HUDEP-2 (cell line): ENCODE measurements around the gene CRTAC1.
A peak's percentile ranks its signal among the peaks of the same experiment; 100 is the strongest.

Experiments
- DNase-seq, 76 experiments: peaks; one replicate each; lab custom pipeline; 2025; ENCODE audit not compliant: unreplicated experiment in 76 of 76; lab: John Stamatoyannopoulos, UW

The CRTAC1 gene

DNA sequence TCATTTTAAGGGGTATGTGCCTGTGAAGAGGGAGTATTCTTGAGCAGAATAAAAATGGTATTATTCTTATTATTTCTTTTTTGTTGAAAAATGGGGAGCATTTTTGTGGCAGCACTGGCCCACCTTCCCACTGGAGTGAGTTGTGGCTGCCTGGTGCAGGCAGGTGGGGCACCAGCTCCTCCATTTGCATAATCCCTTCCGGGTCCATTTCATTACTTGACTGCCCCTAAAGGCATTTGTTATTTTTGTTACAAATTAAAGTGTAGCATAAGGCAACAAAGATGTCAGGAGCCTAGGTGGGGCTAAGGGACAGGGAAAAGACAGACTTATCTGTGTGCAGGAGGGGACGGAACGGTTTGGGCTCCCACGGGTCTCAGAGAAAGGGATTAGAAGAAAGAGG lies 154.0 kb downstream of the CRTAC1 start:
- DNase-seq, result no peak

- DNase-seq, result no peak
These were observed 155.0 kb downstream of the CRTAC1 start for GRCh38 chr10:97875391-97875790.

- DNase-seq, result no peak
These were observed 156.1 kb downstream of the CRTAC1 start for GRCh38 chr10:97874332-97874731.

DNA sequence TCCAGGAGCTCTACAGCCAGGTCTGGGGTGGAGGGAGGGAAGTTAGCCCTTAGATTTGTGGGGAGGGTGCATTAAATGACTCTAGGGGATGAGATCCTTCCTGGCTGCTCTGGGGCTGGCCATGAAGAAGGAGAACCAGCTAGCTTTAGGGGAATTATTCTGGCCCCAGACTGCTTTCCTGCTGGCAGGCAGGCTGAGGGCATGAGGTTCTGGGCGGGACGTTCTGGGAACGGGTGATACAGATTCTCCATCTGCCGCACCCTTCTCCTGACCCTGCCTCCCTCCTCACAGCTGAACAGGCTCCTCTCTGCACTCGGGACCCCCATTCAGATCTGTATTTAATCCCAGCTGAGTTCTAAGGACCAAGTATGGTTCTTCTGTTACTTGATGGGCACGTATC lies 156.9 kb downstream of the CRTAC1 start:
- no peak for DNase-seq

DNA sequence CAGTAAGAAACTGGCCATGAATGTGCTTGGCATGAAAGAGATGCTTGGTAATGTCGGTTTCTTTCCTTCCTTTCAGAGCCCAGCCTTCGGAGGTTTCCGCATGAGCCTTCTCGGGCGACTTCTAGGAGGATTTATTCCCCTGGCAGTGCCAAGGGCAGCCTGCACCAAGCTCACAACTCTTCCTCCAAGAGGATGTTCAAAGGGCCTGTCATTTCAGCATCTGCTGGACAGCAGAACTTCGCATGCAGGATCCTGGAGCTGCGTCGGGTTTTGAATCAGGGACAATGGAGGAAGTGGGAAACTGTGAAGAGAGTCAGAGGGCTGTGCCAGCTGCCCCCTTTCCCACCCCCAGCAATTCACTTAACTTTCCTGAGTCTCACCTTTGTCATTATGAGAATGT lies 159.4 kb downstream of the CRTAC1 start:
- DNase-seq, result no peak

DNA sequence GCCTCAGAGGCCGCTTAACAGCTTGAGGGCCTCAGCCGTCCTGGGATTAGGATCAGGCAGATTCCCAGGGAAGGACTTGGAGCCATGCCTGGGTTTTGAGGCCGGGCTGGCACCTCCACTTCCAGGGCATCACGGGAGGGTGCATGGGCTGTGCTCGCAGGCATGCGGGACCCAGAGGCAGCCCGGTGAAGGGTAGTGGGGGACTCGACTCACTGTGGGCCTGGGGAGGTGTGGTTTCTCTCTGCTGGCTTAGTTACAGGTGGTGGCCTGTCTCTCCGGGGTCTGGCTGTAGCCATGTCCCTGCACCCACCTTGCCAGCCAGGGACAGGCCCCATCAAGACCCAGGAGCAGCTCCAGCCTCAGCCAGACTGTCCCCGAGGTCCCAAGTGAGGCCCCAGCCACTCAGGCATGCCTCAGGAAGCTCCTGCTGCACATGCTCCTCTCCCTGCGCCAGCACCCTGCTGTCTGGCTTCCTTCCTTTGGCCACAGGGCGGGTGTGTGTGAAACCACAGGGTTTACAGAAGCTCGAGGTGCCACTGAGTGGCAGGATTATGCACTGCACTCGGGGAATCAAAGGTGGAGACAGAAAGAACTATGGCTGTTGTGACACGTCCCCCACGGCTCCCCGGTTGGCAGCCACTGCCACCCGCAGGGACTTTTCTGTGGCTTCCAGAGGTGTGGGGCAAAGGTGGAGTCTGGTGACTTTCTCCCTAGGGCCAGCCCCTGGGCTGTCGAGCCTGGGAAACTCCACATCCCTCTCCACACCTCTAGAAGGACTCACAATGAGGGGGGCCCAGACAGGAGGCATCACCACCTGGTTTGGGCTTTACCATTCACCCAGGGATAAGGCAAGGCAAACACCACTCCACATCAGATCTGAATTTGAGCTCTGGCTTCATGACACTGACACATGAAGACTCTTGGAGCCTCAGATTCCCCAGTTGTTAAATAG lies 161.1 kb downstream of the CRTAC1 start:
- DNase-seq, result peak in 74 of 76 experiments; percentile 9 to 88 (median 64)

DNA sequence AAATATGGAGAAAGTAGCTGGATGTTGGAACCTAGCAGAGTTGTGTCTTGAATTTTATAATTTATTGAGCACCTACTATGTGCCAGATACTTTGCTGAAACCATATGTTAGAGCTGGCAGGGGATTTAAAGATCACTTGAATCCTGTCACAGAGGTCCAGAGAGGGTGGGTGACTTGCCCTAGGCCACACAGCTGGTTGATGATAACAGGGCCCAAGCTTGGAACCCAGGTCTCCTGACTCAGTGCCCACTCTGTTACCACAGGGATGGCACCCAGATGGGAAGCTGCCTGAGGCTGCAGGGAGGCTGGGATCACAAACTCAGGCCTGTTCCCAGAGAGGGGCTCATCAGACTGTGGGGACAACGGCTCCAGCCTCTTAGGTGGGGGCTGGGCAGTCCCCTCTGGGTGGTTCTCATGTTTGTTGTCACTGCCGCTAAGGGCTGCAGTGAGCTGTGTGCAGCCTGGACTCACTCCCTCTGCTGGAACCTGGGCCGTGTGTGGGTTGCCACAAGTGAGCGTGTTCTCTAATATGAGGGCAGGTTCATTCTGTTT lies 162.2 kb downstream of the CRTAC1 start:
- DNase-seq, result no peak

DNA sequence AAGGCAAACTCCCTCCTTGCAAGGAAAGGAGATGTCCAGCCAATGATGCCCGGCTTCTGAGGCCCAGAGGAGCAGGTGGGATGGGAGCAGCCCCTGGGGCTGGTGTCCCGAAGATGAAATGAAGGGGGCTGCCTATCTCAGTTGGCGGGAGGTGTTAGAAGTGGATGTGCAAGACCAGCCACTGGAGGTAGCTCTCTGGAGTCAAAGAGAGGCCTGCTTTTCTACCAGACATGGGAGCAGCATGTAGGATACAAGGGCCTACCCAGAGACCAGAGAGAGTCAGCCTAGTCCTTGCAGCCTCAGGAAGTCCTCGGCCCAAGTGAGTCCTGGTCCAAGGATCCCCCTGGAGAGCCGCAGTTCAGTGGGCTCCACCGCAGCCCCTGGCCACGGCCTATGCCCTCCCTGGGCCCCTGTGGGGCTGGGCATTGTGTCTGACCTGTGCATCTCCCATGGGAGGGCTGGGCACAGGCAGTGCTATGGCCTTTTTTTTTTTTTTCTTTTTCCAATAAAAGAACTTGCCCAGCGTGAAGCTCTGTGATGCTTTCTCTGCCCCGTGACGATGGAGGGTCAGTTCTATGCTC lies 163.1 kb downstream of the CRTAC1 start:
- no peak for DNase-seq

DNA sequence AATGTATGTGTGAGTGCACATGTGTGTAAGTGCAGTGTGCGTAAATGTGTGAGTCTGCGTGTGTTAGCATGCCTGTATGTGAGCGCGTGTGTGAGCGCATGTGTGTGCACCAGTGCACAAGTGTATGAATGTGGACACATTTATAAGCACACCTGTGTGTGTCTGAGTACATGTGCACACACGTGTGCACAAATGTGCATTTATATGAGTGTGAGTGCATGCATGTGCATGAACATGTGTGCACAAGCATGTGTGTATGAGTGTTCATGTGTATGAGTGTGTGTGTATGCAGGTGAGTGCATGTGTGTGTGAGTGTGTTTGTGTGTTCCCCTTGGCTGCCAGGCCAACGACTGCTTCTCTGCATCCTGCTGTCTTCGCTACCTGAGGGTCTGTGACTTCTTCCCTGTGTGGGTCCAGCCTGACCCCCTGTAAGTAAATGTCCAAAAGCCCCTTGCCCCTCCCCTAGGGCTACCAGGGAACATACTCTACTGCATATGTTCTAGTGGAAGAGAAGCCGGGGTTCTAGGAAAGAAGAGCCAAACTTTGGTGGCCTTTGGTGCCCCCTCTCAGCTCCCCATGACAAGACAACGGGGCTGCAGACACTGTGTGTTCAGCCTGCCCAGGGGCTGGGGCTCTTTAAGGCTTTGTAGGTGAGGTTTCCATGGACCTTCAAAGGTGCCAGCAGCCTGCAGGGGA lies 163.7 kb downstream of the CRTAC1 start:
- DNase-seq, result no peak

DNA sequence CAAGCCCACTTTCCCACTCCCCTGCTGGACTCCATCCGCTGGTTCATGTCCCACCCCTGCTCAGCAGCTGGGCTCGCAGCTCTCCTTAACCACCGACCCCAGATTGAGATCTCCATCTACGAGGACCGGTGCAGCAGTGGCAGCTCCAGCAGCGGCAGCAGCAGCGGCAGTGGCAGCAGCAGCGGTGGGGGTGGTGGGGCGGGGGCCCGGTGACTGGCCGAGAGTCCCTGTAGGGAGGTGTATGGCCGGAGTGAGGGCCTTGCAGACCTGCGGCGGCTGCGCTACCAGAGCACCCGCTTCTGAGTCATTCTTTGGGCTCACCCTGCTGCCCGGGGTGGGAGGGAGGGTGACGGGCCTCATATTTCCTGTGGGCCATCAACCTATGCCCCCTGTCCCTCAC lies 164.9 kb downstream of the CRTAC1 start:
- DNase-seq, result no peak

DNA sequence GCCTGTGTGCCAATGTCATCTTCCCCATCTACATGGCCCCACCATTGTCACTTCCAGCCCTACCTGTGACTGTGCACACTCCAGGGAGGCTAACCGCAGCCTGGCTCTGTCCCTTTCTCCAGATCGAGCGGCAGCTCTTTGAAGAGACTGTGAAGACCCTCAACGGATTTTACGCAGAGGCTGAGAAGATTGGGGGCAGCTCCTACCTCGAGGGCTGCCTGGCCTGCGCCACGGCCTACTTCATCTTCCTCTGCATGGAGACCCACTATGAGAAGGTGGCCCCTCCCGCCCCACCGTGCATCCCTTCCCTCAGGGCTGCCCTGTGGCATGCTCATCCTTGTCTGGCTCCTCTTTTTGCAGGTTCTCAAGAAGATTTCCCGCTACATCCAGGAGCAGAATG lies 166.6 kb downstream of the CRTAC1 start:
- DNase-seq, result no peak

DNA sequence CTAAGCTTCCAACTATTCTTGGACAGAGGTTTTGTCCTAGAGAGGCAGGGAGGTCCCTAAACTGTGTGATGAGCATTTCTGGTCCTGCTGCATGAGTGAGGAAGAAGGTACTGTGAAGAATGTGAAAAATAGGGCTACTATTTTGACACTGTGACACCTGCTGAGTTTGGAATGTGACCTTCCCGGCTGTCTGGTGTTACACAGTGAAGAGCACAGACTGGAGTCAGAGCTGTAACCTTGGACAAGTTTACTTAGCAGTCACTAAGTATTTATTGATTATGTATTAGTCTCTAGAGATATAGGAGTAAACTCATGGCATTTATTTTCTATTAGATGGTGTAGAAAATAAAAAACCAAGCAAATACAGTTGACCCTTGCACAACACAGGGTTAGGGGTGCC lies 168.5 kb downstream of the CRTAC1 start:
- no peak for DNase-seq

GRCh38 chr10:97861097-97861750 lies 169.2 kb downstream of the CRTAC1 start:
- DNase-seq, result peak in 4 of 76 experiments; percentile 16 to 24 (median 22)

DNA sequence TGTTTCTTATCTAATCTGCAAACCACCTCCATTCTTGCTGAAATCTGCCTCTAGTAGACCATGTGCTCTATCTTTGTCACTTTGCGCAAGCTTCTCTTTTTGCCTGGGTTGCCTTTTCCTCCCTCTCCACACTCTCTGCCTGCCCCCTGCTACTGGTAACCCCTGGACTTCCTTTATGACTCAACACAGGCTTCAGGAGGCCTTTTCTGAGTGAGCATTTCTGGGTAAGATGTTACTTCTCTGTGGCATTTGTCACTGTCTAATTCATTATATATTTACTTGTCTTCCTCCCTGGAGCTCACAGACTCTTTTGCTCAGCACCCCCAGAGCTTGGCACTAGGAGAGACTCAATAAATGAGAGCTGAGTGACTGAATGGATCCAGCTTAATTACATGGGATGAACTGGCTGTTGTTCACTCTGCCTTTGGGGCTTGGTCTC lies 172.4 kb downstream of the CRTAC1 start:
- no peak for DNase-seq

DNA sequence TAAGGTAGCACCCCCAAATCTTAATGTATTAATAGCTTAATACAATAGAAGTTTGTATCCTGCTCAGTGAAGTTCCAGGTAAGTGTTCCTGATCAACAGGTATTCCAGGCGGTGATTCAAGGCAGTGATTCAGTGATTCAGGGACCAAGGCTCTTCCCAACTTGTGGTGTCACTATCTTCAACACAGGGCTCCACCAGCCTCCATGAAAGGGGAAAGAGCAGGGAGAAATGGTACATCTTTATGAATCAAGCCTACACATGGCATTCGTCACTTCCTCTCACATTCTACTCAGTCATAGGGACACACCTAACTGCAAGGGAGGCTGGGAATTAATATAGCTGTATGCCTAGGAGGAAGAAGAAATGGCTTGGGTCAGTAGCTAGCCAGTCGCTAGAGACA lies 175.7 kb downstream of the CRTAC1 start:
- DNase-seq, result no peak

GRCh38 chr10:97852840-97853405 lies 177.5 kb downstream of the CRTAC1 start:
- DNase-seq, result no peak

- DNase-seq, result no peak
These were observed 178.1 kb downstream of the CRTAC1 start for GRCh38 chr10:97852277-97852676.

DNA sequence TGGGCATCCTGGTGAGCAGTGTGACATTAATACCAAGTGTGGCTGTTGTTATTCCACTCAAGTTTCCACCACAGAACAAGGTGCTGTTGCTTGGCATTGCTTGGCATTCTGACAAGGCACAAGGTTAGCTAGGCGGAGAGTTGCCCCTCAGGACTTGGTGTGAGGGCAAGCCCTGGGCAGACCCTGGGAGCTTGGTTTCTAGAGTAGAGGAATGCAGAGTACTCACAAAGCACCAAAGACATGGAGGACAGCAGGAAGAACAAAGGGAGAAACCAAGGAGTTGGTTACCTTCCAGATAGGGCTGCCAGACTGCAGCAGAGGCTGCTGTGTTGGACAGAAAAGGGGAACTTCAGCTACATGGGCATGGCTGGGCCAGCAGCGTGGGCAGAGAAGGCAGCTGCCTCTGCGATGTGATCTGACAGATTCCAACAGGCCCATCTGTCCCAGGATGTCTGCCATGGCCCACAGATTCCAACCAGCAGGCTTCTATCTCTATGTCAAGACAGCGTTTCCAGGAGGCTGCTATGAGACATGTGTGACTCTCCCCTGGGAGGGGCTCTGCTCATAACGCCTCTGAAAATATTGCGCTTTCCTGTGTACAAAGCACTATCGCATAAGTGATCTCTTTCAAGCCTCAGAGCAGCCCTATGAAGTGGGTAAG lies 178.9 kb downstream of the CRTAC1 start:
- peak in 4 of 76 experiments; percentile 9 to 18 (median 12) for DNase-seq

GRCh38 chr10:97850446-97850845 lies 180.0 kb downstream of the CRTAC1 start:
- no peak for DNase-seq
